ENCODE results near the gene TNRC6C. TPM values are rescaled to one million over a fixed set of nuclear protein-coding genes. Genes with fewer than 3 reads are reported as not detected.
"Not testable (repeated sequence)": the region's sequence is repeated elsewhere in the genome, so short reads cannot be mapped to it uniquely, and the experiment has no call there.

Gene TNRC6C
- total RNA-seq, 6 experiments from 2014 or later: 6.3 to 9.0 (median 7.5) TPM

DNA sequence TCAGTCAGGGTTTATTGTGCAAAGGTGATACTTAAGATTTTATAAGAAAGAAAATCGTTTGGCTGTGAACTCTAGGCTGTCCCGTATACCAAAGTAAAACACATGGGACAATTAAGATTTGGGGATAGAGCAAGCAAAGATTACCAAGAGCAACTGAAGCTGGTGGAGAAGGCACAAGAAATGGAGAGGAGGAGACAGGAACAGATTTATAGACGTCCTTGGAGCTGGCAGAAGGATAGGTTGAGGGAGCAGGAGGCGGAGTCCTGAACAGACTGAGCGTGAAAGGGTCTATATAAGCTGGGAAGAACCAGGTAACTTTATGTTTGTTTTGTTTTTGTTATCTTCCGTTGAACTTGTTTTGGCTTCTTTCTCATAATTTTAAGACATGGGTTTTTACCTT lies 3.8 kb downstream of the TNRC6C start:
- H3K9me3 Mint-ChIP-seq: no peaks in the 10 kb centered on the region
- peaks cover 44% of the 10 kb centered on the region for H3K4me1 Mint-ChIP-seq (ENCODE audit: low read depth)
- no peaks in the 10 kb centered on the region for H3K36me3 Mint-ChIP-seq (ENCODE audit: low read depth)
- peaks cover 5% of the 10 kb centered on the region for H3K27me3 Mint-ChIP-seq (ENCODE audit: insufficient read depth)
- no peak overlapping the region for H3K27ac Mint-ChIP-seq
- TF ChIP-seq, protein P1, sequence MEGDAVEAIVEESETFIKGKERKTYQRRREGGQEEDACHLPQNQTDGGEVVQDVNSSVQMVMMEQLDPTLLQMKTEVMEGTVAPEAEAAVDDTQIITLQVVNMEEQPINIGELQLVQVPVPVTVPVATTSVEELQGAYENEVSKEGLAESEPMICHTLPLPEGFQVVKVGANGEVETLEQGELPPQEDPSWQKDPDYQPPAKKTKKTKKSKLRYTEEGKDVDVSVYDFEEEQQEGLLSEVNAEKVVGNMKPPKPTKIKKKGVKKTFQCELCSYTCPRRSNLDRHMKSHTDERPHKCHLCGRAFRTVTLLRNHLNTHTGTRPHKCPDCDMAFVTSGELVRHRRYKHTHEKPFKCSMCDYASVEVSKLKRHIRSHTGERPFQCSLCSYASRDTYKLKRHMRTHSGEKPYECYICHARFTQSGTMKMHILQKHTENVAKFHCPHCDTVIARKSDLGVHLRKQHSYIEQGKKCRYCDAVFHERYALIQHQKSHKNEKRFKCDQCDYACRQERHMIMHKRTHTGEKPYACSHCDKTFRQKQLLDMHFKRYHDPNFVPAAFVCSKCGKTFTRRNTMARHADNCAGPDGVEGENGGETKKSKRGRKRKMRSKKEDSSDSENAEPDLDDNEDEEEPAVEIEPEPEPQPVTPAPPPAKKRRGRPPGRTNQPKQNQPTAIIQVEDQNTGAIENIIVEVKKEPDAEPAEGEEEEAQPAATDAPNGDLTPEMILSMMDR (IDR thresholded peaks at IDR 0.05): no peak
- no peak overlapping the region for H3K4me3 Mint-ChIP-seq
- no peak for DNase-seq

DNA sequence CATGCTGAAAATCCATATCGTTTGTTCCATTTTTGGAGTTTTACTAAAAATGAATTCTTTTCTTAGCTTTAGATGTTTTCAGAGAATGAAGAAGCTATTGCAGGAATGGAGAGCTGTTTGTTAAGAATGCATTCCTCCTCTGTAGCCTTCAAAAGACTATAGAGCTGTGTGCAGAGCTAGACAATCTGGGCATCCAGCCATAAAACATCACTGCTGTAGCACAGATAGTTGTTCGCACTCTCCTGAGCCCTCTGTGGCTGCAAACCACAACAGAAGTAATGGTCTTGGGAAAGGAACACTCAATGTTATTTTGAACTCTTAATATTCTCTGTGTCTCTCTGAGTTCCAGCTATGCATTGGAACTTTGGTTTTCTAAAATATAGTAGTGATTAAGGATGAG lies 4.9 kb downstream of the TNRC6C start:
- TF ChIP-seq, protein P1 (IDR thresholded peaks at IDR 0.05): no peak
- Mint-ChIP-seq H3K4me3 (no peak overlapping the region), H3K4me1 (ENCODE audit: low read depth) (peaks cover 39% of the 10 kb centered on the region), H3K9me3 (no peaks in the 10 kb centered on the region), H3K36me3 (ENCODE audit: low read depth) (no peaks in the 10 kb centered on the region), H3K27ac (no peak overlapping the region), H3K27me3 (ENCODE audit: insufficient read depth) (no peaks in the 10 kb centered on the region; the same call in 1 of the 2 replicates)
- DNase-seq: peak; percentile 83

DNA sequence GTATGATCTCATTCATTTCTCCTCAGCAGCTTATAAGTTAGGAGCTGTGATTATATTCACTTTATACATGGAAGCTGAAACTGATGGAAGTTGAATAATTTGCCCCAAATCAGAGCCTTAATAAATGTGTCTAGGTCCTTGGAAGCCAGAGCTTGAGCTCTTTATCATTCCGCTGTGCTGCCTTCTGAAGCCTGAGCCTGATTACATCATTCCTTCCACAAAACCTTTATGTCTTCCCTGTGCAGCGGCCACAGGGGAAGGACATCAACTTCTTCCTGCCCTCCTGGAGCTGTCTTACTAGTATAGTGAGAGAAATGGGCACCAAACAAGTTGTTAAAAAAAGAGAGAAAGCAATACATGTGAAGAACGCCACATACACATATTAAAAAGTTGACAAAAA lies 6.8 kb downstream of the TNRC6C start:
- no peaks in the 10 kb centered on the region; the same call in 1 of the 2 replicates for H3K27me3 Mint-ChIP-seq (ENCODE audit: insufficient read depth)

DNA sequence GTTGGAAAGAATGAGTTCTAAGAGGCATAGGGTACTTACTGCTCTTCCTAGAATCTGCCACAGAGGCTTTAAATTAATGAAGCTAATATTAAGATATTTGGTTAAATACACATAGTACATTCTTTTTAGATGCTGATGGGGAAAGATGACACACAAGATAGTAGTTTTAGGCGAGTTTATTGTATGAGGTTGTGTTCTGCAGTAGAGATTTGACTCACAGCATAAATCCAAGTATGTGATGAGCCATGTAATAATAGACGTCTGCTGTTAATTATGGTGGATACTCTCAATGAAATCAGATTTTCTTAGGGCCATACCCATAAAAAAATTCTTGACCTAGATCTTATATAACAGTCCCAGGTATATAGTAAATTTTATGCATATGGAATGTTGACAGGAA lies 8.0 kb downstream of the TNRC6C start:
- H3K27ac Mint-ChIP-seq: no peak overlapping the region

More for the DNA sequence above, 6.8 kb downstream of the TNRC6C start:
- no peak overlapping the region for H3K27ac Mint-ChIP-seq
- TF ChIP-seq, protein P1 (IDR thresholded peaks at IDR 0.05): no peak
- H3K9me3 Mint-ChIP-seq: no peaks in the 10 kb centered on the region
- H3K4me3 Mint-ChIP-seq: no peak overlapping the region
- no peak for DNase-seq
- peaks cover 29% of the 10 kb centered on the region for H3K4me1 Mint-ChIP-seq (ENCODE audit: low read depth)
- H3K36me3 Mint-ChIP-seq (ENCODE audit: low read depth): no peaks in the 10 kb centered on the region

DNA sequence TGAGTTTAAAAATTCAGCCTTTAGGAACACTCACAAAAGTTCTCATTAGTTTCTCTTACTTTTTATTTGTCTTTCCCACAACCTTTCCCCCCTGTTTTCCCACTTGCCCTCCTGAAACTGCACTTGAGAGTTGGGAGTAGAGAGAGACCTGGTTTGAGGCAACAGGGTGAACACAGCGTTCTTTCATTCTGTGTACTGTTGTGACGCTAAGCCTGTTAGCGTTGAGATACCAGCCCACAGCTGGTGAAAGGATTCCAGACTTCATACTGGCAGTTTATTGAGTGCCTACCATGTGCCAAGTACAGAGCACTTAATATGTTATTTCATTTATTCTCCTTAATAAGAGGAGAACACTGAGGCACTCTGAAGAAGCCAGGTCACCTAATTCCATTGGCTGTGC lies 10.3 kb downstream of the TNRC6C start:
- H3K27me3 Mint-ChIP-seq (ENCODE audit: insufficient read depth): no peaks in the 10 kb centered on the region; the same call in 1 of the 2 replicates
- H3K36me3 Mint-ChIP-seq (ENCODE audit: low read depth): no peaks in the 10 kb centered on the region
- TF ChIP-seq, protein P1 (IDR thresholded peaks at IDR 0.05): no peak

More for the DNA sequence above, 8.0 kb downstream of the TNRC6C start:
- Mint-ChIP-seq H3K4me3 (no peak overlapping the region), H3K36me3 (ENCODE audit: low read depth) (no peaks in the 10 kb centered on the region), H3K9me3 (no peaks in the 10 kb centered on the region), H3K27me3 (ENCODE audit: insufficient read depth) (no peaks in the 10 kb centered on the region; the same call in 1 of the 2 replicates), H3K4me1 (ENCODE audit: low read depth) (peaks cover 26% of the 10 kb centered on the region)
- no peak for DNase-seq
- TF ChIP-seq, protein P1 (IDR thresholded peaks at IDR 0.05): no peak

DNA sequence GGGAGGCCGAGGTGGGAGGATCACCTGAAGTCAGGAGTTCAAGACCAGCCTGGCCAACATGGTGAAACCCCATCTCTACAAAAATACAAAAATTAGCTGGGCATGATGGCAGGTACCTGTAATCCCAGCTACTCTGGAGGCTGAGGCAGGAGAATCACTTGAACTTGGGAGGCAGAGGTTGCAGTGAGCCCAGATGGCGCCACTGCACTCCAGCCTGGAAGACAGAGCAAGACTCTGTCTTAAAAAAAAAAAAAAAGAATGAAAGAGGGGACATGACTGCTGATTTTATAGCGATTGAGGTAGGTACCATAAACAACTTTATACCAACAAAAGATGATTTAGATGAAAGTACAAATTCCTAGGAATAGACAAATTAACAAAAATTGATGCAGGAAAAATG lies 13.8 kb downstream of the TNRC6C start:
- not testable (repeated sequence) for H3K27me3 Mint-ChIP-seq (ENCODE audit: insufficient read depth); H3K9me3 Mint-ChIP-seq; DNase-seq; H3K4me1 Mint-ChIP-seq (ENCODE audit: low read depth); H3K36me3 Mint-ChIP-seq (ENCODE audit: low read depth); H3K4me3 Mint-ChIP-seq; H3K27ac Mint-ChIP-seq

More for the DNA sequence above, 10.3 kb downstream of the TNRC6C start:
- no peak for DNase-seq
- Mint-ChIP-seq H3K9me3 (no peaks in the 10 kb centered on the region), H3K27ac (no peak overlapping the region), H3K4me1 (ENCODE audit: low read depth) (peaks cover 9% of the 10 kb centered on the region), H3K4me3 (no peak overlapping the region)
